Measurements from ENCODE around the gene SERPINB8.
"Not testable (repeated sequence)": the region's sequence is repeated elsewhere in the genome, so short reads cannot be mapped to it uniquely, and the experiment has no call there.

The SERPINB8 gene, protein sequence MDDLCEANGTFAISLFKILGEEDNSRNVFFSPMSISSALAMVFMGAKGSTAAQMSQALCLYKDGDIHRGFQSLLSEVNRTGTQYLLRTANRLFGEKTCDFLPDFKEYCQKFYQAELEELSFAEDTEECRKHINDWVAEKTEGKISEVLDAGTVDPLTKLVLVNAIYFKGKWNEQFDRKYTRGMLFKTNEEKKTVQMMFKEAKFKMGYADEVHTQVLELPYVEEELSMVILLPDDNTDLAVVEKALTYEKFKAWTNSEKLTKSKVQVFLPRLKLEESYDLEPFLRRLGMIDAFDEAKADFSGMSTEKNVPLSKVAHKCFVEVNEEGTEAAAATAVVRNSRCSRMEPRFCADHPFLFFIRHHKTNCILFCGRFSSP

GRCh38 chr18:63969942-63970808 is at the start of gene SERPINB8:
SERPINB8 (plus strand) TSS chr18:63970081; CDS start chr18:63978309, 8,228 bp downstream.
- DNase-seq (ENCODE audit: low read depth in 3 of 3, low spot score in 1 of 3) = peak; percentile 47 to 63 (median 55)

DNA sequence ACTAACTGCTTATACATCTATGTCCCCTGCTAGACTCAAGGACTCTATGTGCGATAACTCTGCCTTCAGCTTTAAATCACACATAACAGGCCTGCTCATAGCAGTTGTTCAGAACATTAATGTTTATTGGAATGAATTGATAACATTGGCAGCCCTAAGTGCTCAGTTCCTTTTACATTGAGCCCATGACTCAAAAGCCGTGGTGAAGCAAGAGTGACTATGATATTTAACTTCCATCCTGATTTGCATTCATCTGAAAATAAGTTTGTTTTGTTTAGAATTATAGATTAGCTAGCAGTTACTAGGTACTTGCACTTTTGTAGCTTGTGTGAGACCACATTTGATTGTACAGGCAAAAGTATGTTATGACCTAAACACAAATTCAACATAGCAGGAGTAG is 47.8 kb upstream of the SERPINB8 start:
- DNase-seq (ENCODE audit: low read depth in 3 of 3, low spot score in 1 of 3) = no peak

DNA sequence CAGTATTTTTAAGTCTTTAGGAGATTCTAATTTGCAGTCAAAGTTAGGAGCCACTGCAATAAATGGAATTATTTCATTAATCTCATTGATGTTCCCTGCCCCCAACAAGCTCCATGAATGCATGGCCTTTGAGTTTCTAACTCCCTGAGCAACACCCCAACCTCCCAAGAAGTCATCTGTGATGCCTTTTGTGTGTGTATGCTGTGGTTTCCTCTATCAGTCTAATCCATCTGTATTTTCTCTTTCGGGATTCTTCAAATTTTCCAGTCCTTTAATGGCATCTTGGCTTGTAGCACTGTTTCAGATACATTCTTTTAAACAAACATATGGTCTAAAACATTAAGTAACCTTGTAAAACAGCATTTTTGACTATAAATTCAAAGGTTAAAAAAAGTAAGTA is 45.3 kb upstream of the SERPINB8 start:
- no peak for DNase-seq (ENCODE audit: low read depth in 3 of 3, low spot score in 1 of 3)

- DNase-seq (ENCODE audit: low read depth in 3 of 3, low spot score in 1 of 3) = no peak
These were observed 41.5 kb upstream of the SERPINB8 start for GRCh38 chr18:63928331-63928730.

DNA sequence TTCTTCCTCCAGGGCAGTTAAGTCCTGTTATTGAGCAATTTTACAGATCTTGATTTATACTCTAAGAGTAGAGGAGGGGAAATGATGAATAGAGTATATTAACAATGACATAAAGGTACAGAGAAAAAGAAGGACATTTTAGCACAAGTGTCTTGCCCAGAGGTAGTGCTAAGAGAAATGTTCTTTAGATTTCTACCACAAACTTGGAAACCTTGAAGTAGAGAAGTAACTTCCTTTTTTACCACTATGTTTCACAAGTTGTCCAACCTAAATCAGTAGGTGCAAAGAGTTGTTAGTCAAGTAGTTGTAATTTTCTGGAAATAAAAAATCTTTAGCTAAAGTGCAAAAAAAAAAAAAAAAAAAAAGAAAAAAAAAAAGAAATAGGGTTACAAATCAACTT is 40.5 kb upstream of the SERPINB8 start:
- DNase-seq (ENCODE audit: low read depth in 3 of 3, low spot score in 1 of 3) = not testable (repeated sequence)

- DNase-seq (ENCODE audit: low read depth in 3 of 3, low spot score in 1 of 3) = no peak
These were observed 39.0 kb upstream of the SERPINB8 start for GRCh38 chr18:63930773-63931354.

DNA sequence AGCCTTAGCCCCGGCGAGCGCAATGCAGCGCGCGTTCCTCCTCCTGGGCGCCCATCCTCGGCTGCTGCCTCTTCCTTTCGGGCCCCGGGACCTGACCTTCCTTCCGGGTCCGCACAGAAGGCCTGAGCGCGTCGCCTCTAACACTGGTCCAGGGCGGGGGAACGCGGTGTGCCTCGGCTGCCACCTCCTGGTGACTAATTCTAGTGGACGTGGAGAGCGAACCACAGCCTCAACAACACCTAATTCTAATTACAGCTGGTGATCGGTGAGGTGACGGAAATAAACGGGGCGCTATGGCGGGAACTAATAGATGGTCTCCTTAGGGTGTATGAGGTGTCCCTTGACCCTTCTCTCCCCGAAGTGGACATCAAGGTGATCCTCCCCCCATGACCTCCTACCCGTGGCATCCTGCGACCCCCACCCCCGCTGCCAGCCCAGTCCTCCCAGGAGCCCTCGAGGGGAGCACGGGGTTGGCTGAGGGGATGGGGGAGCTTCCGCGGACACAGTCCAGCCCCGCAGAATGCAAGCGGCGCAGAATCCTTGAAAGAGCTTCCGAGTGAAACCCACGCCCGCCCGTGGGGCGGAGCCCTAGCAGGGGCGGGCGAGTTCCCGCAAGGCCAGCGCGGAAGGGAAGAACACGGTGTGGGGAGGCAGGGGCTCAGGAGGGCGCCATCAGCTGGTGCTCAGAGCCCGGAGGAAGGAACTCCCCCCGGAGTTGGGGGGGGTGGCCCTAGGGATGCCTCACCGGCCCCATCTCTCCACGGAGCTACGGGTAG is 33.5 kb upstream of the SERPINB8 start:
- peak in 1 of 3 donors; percentile 32 for DNase-seq (ENCODE audit: low read depth in 3 of 3, low spot score in 1 of 3)

- no peak for DNase-seq (ENCODE audit: low read depth in 3 of 3, low spot score in 1 of 3)
These were observed 32.9 kb upstream of the SERPINB8 start for GRCh38 chr18:63936932-63937393.

- no peak for DNase-seq (ENCODE audit: low read depth in 3 of 3, low spot score in 1 of 3)
These were observed 29.9 kb upstream of the SERPINB8 start for GRCh38 chr18:63940008-63940407.

- DNase-seq (ENCODE audit: low read depth in 3 of 3, low spot score in 1 of 3) = not testable (repeated sequence)
These were observed 29.3 kb upstream of the SERPINB8 start for GRCh38 chr18:63940543-63941050.

GRCh38 chr18:63947051-63947790 is 22.7 kb upstream of the SERPINB8 start:
- no peak for DNase-seq (ENCODE audit: low read depth in 3 of 3, low spot score in 1 of 3)

DNA sequence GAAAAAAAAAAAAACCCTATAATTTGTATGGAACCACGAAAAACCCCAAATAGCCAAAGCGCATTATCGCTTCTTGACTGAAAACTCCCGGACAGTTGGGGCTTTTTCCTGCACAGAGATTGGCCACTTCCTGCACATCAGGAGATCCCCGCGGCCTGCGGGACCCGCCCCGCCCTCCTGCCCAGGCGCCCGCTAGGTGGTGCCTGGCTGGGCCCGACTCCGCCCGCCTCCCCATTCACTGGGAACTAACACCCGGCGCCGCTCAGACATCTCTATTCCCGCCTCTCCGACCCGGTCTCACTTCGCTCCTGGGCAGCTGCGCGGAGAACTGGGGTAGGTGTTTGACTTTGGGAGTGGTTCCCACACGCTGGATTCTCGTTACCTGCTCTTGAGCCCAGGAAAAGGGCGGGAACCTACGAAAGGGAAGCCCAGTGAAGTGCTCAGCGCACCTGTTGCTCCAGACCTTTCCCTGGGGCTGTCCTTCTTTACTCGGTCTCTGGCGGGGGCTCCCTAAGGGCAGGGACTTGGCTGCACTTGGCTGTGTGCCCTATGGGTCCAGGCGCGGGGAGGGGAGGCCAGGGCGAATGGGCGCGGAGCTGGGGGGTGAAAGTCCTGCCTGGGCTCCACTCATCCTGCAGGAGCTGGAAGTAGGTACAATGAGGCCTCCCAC is 20.7 kb upstream of the SERPINB8 start, which contains the start of gene HMSD:
HMSD (plus strand) TSS at position 234 of the 670 bp plus-strand sequence. CDS start 4,155 bp downstream, outside the sequence.
- DNase-seq (ENCODE audit: low read depth in 3 of 3, low spot score in 1 of 3) = peak in 1 of 3 donors; percentile 46

GRCh38 chr18:63951302-63951705 is 18.6 kb upstream of the SERPINB8 start:
- no peak for DNase-seq (ENCODE audit: low read depth in 3 of 3, low spot score in 1 of 3)

GRCh38 chr18:63953811-63954210 is 16.1 kb upstream of the SERPINB8 start:
- DNase-seq (ENCODE audit: low read depth in 3 of 3, low spot score in 1 of 3) = no peak

DNA sequence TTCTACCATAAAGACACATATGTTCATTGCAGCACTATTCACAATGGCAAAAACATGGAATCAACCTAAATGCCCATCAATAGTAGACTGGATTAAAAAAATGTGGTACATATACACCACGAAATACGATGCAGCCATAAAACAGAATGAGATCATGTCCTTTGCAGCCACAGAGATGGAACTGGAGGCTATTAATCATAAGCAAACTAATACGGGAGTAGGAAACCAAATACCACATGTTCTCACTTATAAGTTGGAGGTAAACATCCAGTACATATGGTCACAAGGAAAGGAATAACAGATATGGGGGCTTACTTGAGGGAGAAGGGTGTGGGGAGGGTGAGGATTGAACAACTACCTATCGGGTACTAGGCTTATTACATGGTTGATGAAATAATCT is 13.1 kb upstream of the SERPINB8 start:
- DNase-seq (ENCODE audit: low read depth in 3 of 3, low spot score in 1 of 3) = no peak

- DNase-seq (ENCODE audit: low read depth in 3 of 3, low spot score in 1 of 3) = no peak
These were observed 9.0 kb upstream of the SERPINB8 start for GRCh38 chr18:63960891-63961290.

DNA sequence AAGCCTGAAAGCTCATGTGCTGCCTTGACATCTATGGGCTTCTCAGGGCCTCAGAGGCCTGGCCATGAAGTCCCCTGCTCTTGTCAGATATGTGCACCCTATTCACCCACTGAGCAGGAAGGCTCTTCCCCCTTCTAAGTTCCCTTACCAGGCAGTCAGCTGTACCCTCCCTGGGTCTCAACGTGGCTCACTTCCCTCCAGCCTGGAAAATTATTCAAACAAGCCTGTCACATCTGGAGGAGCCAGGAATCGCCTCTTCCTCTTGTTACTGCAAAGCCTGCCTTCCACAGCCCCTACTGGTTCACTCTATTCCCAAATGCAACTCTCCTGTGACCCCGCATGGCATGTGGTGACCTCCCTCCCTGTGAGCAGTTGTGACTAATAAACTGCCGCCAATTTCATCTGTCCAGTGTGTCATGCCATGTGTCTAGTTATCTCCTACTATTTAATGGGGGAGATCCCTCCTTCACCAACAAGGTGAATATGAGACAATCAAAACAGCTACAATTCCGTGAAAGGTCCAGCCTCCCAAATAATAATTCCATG is 8.4 kb upstream of the SERPINB8 start:
- no peak for DNase-seq (ENCODE audit: low read depth in 3 of 3, low spot score in 1 of 3)

DNA sequence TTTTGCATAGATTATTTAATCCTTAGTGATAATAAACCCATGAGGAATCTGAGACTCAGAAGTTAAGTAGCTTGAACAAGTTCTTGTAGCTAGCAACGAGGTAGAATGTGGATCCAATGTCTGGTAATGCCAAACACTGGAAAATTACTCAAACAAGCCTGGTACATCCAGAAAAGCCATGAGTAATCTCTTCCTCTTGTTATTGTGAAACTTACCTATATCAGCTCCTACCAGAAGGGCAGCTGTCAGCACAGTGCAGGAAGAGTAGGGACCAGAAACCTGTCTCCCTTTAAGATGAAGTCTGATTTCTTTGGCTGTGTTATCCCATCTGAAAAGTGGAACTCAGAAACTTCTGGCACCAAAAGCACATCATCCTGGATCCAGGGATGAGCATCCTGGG is 7.7 kb upstream of the SERPINB8 start:
- DNase-seq (ENCODE audit: low read depth in 3 of 3, low spot score in 1 of 3) = no peak

Data from stimulated activated CD4-positive, alpha-beta T cell treated with anti-CD3 and anti-CD28 coated beads, TNF-alpha, amount 100 ng/mL, for 1 hour (primary cell).